Measurements from ENCODE around the gene C1QTNF3.

C1QTNF3 gene

DNA sequence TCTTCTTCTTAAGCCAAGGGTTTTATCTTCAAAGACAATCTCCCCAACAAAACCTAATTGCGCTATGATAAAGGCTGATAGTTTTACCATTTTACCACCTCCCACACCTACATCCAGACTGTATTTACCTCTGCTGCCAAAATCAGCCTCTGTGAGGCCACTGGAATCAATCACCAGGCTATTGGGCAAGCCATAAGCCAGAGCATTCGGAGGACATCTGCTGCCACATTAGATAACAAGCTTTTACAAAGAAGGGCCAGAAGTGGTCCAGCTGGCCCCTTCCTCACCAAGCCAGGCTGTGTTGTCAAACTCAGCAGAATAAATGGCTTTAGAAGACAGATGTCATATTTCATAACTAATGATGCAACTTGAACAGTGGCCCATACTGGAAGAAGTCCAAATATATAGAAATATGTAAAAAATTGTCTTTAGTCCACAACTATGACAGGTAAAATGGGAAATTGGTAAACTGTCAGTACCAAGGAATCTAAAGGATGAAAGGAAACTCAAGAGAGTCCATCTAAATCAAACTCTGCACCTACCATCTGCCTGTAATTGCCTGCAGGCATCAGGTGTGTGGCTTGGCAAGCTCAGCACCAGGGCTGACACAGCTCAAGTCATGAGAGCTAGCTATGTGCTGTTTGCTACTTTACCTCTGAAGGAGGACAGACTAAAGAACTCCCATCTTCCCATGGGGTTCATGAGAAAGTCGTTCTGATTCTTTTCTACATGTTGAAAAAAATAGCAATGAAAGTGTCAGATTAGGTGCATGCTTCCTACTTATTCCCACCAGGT, 74.6 kb downstream of the C1QTNF3 start:
- no peak overlapping the region for H3K27ac ChIP-seq
- DNase-seq (ENCODE audit: low read depth, low spot score): no peak

Data from epithelial cell of prostate (primary cell).